HG02884 (cell line): ENCODE data around the gene DNAL4.

Experiments used
- ATAC-seq: cut with Tn5 transposase; IDR thresholded peaks from one replicate; pipeline ENCODE4 v1.9.1; 2021; ENCODE audit warnings: mild to moderate bottlenecking, moderate library complexity; ENCODE audit not compliant: unreplicated experiment

The DNAL4 gene

DNA sequence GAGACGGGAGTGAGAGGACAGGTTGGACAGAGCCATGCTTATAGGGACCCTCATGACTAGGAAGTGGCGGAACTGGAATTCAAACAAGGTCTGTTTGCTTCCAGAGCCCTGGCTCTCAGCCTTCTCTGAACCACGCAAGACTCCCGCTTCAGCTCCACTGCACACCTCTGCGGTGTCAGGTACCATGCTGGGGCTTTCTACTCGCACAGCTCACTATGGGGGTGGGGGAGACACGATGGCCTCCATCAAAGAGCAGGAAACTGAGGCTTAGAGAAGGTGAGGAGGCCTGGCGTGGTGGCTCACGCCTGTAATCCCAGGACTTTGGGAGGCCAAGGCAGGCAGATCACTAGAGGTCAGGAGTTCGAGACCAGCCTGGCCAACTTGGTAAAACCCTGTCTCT lies 52.4 kb downstream of the DNAL4 start:
- no peak for ATAC-seq

DNA sequence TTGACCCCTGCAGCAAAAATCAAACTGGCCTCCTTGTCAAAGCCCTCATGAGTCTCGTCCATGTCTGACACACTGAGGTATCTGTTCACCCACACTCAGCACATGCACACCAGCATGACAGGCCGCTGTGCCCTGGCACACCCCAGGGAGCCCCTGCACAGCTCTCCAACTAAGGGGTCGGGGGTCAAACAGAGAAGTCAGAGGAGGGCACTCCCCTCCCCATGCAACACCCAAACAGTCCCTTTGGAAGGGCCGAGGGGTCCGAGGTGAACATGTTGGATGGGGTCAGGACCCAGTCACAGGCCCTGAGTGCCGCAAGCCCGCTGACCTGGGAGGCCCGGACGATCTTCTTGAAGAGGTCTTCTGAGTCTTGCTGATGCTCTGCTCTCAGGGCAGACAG lies 52.8 kb downstream of the DNAL4 start:
- no peak for ATAC-seq

DNA sequence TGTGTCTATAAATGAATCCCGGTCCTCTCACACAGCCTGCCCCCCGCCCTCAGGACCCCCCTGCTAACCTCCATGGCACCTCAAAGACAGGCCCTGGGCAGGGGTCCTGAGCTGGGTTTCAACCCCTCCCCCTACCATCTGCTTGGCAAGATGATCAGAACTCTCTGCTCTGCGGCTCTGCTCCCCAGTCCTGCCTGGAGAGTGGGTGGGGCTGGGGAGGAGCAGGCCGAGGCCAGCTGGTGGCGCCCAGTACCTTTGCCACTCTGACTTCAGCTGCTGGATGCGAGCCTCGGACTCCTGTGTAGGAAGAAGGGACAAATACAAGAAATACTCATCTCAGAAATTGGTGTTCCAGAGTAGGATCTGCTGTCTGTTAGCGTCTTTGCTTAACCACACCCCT lies 53.2 kb downstream of the DNAL4 start:
- ATAC-seq, result no peak

DNA sequence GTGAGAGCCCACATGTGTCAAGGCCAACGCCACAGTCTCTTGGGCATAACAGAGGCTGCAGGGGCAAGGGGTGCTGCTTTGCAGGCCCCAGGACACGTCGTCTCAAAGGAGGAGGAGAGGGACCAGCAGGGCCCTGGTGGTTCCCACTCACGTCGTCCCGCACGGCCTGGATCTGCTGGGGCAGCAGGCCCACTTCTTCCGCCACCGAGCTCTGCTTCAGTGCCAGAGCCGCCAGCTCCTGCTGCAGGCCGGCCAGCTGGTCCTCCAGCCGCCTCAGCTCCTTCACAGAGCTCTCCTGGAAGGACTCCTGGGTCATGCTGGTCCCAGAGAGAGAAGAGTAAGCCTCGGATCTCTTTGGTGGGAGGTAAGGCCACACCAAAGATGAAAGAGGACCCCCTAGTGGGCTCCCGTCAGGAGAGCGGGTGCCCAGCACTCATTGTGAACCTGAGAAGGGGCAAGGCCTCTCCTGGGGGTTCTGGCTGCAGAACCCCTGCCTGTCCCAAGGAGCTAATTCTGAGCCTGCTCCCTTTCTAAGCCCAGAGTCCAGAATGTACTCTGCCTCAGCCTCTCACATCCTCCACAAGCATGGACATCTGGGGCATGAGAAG lies 53.7 kb downstream of the DNAL4 start:
- no peak for ATAC-seq

DNA sequence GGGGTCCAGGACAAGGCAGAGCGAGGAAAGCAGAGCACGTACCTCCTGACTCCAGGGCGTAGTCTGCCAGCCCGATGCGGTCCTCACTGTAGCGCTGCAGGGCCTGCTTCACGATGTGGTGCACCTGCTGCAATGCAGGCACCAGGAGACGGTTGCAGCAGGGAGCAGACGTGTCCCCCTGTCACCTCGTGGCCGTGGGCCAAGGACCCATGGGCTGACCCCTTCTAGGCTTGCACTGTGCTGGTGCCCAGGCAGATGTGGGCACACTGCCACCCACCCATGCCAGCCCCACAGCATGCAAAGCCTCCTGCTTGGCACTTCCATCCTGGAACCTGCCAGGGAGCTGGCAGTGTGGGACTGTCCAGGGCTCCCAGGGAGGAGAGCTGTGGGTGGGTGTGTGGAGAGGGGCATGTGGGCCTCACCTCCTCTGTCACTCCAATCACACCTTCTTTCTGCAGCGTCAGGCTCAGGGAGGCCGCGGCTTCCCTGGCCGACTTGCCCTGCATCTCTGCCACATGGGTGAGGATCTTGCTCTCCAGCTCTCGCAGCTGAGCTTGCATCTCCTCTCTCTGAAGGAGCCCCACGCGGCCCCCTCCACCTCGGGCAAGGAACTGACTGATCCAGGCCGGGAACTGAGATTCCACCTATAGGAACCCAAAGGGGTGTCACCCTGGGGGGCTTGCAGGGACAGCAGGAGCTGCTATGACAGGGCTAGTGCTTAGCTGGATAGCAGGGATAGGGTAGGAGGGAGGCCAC lies 54.5 kb downstream of the DNAL4 start:
- no peak for ATAC-seq

DNA sequence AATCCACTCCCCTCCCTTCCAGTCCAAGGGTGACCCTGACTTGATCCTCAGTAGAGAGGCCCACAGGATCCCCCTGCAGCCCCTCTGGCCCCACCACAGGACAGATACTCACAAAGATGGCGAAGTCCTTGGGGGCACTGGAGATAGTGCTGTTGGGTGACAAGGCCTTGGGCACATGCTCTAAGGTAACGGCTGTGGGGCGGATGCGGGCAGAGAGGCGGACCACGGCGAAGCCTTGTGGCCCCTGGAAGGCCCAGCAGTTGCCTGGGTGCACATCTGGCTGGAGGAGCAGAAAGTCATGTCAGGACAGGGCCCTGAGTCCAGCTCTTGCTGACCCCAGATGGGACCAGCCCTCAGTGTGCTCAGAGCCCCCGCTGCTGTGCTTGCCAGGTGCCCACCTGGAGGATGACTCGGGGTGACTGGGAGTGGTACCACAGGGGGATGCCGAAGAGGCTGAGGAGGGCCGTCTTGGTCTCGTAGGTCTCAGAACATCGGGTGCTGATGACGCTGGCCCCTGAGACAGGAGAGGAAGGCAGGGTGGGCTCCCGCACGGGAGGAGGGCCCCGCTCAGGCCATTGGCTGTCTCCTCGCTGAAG lies 55.4 kb downstream of the DNAL4 start:
- no peak for ATAC-seq

DNA sequence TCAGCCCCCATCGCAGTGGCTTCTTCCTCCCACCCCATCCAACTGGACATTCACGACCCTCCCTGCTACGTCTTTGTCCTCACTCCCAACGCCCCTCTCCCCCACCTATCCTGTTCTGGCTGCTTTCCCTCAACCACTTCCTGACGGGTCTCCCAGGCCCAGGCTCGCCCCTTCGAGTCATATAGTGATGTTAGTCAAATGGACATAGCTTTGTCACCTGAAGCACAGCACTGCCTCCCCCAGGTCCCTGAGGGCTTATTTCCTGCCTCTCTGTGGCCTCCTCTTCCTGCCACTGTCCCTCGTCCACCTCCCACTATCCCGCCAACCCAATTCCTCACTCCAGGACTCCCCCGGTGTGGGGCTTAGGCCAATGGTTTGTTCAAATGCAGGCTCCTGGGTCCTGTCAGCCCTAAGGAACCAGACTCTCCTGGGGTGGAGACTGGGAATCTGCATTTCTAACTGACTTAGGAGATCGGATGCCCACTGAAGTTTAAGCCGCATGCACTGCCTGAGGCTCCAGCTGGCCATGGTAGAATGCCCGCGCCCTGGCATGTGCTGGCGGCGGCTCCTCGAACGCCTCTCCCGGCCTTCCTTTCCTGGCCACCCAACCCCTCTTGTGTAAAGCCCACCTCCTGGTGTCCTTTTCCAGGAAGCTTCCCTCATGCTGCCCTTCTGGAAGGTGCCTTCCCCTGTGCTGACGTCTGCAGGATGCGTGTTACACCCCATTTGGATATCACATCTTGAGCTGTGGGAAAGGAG lies 56.5 kb downstream of the DNAL4 start:
- no peak for ATAC-seq

DNA sequence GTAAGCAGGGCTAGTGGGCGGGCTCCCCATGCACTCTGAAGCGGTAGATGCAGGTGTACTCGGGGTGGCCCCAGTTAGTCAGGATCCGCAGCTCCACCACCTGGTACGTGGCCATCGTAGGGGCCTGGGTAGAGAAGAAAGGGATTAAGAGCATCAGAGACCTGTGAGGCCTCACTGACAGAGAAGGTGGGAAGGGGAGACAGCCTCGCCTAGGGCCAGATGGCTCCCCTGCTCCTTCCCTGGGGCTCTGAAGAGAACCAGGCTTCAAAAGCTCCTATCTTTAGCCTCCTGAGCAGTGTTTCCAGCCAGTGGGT lies 57.7 kb downstream of the DNAL4 start:
- no peak for ATAC-seq

DNA sequence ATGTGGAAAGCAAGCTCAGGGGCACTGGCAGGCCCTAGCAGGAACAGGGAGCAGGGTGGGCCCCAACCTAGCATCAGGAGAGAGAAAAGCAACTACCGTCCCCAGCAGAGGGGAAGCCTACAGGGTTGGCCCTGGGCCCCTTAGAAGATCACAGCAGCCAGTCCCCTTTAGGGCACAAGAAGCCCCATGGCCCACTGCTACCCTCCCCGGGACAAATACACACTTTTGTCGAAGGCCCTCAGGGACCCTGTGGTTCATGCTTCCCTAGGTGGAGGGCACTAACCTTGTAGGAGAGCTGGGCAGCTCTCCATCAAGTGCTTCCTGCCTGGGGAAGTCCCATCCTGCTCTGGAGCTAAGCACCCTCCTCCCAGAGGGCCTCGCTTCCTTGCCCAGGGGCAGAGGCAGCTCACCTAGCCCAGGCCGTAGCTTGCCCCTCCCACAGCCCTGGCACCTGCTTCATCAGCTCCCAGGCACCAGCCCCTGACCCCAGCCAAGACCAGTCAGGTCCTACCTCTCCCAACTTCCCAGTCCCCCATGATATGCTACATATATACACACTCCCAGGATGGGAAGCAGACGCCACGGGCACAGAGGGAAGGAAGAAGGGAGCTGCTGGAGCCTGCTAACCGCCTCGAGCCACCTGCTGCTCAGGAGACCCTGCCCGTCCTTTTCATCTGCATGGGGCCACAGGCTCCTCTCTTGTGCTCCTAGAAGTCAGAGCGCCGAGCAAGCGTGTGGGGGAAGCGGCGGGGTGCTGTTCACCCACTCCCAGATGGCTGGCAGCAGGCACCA lies 58.3 kb downstream of the DNAL4 start:
- no peak for ATAC-seq

DNA sequence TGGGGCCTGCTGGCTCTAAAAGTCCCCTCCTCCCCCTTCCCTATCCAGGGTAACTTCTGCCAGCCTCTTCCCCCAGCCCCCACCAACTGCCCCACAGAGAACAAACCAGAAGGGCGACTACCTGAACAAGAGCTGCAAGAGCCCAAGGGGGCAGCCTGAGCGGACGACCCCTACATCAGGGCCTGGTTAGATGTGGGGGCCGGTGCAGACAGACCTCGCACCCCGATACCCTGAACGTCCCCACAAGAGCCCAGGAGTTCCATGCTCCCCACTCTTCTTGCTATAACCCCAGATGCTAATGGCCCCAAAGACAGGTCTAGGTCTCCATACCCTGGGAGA lies 58.8 kb downstream of the DNAL4 start:
- ATAC-seq, result no peak

DNA sequence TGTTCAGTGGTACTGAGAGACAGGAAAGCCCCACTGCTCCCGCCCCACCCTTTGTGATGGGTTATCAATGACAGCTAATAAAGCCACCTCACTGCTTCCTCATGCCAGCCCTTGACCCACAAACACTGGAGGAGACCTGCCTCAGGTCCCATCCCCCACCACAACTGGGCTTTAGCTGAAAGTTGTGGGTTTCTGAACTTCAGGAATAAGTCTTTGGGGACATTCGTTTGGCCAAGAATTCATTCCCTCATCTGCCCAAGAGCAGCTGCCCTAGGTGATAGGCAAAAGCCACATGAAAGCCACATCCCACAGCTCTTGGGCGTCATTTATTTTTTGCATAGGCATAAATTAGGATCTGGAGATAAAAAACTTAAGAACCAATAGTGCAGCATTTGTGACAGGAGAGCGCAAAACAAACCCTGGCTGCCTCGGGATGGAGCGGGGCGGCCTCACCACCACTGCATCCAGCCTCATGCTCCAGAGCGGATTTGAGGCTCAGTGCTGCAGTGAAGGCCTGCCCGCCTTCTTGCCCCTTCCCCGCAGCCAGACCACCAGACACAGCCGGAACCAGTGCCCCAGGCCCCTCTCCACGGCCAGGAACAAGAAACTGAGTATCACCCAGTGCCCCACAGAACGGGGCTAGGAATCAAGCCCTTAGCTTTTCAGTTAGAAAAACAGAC lies 59.4 kb downstream of the DNAL4 start:
- no peak for ATAC-seq

DNA sequence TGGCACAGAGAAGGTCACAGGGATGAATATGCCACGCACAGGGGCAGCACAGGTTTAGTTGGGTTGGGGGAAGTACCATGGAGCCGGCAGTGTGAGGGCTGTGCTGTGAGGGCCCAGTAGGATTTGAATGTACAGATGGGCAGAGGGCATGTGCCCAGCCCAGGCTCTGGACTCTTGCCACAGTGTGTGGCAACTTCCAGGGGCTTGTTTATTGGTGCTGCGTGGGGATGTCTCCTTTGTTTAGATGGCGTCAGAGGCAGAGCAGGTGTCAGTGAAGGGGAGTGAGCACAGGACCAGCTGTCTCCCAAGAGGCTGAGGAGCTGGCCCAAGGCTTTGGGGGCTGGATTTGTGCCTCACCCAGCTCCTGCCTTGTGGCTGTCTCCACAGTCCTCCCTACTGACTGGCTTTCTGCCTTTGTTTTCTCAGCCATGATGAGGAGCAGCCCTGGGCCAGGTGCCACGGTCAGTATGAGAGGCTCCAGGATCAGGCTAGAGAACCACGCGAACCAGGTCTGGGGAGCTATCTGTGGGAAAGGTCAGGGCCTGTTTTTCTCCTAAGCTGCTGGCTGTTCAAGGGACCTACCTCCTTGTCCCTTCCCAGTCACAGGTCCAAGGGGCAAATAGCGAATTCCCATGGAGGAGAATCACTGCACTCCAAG lies 60.1 kb downstream of the DNAL4 start:
- no peak for ATAC-seq

DNA sequence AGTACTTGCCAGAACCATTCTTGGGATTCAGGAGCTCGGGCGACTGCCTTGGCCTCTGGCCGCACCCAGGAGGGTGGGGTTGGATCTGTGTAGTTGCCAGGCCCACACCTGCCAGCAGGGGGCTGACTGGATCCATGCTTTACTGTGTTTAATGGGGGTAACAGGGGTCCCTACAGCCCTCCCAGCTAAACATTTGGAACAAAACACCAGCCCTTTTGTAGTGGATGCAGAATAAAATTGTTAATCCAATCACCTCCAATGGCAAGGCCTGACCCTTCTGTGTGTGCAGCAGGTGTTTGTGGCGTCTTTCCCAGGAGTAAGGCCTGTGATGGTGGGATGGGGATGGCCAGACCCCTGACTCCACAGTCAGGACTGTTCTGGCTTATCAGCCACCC lies 60.6 kb downstream of the DNAL4 start:
- no peak for ATAC-seq

DNA sequence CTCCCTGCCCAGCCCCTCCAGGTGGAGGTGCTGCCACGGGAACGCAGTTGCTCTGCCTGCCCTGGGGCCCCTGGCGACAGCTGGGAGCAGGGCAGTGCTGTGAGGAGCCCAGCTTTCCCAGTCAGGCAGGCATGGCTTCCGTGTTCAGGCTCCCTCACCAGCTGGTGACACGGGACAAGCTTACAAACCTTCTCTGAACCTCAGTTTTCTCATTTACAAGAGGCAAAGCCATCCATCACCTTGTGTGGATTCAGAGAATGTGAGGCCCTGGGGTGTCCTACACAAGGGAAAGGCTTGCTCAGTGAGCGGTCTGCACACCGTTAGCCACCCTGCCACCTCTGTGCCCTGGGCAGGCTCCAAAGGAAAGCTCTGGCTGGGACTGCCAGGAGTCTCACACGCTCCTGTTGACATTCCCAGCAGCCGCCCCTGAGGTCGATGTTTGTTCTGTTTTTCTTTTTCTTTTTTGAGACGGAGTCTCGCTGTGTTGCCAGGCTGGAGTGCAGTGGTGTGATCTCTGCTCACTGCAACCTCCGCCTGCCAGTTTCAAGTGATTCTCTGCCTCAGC lies 61.6 kb downstream of the DNAL4 start:
- ATAC-seq, result no peak

DNA sequence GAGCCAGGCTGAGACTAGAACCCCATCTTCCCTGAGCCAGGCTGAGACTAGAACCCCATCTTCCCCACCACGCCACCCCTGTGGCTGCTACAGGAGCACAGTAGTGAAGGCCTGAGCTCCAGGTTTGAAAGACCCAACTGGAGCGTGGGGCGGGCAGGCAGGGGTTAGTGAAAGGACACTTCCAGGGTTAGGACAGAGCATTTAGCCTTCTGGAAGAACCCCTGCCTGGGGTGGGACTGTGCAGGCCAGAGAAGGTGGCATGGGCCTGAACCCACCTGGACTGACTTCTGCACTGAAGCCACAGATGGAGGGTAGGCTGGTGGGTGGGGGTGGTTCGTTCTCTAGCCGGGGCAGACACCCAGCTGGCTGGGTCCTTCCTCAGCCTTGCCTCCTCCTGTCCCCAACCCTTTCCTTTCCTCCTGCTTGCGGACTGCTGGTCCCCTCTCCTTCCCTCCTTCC lies 62.2 kb downstream of the DNAL4 start:
- no peak for ATAC-seq

DNA sequence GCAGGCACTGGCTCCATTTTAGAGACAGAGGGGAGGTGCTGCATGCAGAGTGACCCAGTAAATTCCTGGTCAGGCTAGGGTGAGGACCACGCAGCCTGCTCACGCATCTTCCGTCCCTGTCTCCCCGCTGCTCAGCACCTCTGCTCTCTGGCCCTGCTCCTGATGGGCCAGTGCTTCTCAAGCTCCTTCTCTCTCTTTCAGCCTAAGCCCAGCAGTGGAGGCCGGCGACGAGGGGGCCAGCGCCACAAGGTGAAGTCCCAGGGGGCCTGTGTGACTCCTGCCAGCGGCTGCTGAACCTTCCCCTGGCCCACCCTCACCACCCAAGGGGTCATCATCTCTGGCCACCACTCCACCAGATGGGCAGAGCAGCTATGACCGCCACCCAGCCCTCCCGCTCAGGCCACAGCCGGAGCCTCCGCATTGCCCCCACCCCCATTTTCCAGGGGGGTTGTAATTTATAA lies 63.5 kb downstream of the DNAL4 start:
- ATAC-seq, result no peak

DNA sequence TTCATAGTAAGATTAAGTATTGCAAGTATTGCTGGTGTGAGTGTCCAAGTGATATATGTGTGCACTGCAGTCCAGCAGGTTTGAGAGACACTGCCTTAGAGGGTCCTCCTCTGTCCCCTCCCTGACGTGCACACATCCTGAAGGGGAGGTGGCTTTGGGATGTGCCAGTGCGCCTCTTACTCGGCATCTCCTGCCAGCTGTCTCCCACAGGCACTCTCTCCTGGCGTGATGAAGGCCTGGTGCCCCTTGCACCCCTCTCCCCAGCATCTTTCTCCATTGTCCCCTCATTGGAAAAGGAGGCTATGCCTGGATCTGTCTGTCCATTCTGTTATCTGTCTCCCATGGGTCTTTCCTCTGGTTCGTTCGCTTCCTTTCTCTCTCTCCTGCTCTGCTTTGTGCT lies 64.0 kb downstream of the DNAL4 start:
- no peak for ATAC-seq

DNA sequence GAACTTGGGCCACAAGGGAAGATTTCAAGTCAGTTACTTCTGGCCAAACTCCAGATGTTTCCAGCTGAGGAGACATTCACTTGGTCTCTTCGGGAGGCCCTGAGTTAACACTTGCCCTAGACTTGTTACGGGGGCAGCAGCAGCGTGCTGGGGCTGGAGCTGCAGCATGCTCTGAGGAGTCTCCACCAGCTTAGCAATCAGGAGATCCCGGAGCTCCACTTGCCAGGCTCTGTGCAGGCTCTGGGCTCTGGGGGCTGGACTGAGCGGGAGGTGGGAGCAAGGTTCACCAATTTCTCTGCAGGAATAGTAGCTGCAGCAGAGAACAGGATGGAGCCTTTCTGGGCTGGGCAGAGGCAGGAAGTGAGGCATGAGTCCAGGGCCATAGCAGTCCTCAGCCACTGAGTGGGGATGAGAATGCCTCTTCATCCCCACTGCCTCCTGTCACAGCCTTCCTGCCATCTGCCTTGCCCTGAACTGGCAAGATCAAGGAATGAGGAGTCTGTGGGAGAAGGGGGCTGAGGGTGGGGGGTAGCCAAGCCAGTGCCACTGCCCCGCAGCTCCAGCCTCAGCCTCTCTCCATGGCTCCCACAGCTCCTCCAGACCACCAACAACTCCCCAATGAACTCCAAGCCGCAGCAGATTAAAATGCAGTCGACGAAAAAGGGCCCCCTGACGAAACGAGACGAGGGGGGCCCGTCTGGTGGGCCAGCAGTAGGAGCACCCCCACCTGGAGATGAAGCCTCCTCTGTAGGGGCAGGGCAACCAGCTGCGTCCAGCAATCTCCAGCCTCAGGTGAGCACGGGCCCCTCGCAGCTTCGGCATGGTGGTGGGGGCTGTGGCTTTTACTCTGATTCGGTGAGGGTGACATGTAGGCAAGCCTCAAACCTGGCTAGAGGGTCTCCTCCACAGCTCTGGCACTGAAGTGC lies 64.8 kb downstream of the DNAL4 start:
- ATAC-seq, result no peak
